HT1080 (cell line): Measurements from ENCODE around the gene ZAR1. TPM values are rescaled to one million over a fixed set of nuclear protein-coding genes. Genes with fewer than 3 reads are reported as not detected.

ENCODE experiments used
- DNase-seq: peaks from one replicate; pipeline ENCODE4 v3.0.0-alpha.2; 2015; ENCODE audit warnings: low read depth
- total RNA-seq: library from RNA; depleted of rRNA; stranded (reverse); fragments of >200 nt; shearing (Covaris generic); gene quantifications from 2 replicates; pipeline ENCODE4 v1.2.3, GENCODE V29; 2014

Gene ZAR1
- total RNA-seq, 1 experiment from 2014 or later = not detected

- DNase-seq = no peak
Observed at GRCh38 chr4:48490680-48491513, 845 bp downstream of the ZAR1 start.

DNA sequence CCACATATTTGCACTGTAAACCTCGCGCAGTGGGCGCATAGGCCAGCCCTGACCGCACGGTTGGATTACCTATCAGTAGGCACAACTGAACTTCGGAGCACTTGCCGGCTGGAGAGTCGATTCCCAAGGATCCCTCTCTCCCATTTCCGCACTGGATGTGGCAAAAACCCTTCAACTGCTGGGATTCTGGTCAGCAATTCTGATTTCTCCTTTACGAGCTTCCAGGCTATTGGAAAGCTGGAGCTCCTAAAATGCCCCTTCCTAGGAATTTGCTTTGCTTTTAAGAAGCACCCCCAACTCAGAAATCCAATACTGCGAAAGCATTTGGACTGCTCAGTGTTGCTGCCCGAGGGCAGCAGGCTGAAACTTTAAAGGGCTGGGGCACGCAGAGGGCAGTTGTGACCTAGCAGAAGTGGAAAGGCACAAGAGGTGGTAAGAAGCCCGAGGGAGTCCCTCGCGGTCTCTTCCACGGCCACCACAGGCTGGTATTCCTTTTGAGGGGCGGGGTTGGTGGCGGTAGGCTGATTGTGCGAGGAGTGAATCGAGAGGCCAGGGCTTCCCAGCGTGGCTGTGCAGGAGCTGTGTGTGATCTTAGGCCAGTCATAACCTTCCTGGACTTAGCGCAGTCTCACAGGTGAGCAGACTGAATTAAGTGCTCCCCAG is 1.6 kb downstream of the ZAR1 start:
- no peak for DNase-seq

DNA sequence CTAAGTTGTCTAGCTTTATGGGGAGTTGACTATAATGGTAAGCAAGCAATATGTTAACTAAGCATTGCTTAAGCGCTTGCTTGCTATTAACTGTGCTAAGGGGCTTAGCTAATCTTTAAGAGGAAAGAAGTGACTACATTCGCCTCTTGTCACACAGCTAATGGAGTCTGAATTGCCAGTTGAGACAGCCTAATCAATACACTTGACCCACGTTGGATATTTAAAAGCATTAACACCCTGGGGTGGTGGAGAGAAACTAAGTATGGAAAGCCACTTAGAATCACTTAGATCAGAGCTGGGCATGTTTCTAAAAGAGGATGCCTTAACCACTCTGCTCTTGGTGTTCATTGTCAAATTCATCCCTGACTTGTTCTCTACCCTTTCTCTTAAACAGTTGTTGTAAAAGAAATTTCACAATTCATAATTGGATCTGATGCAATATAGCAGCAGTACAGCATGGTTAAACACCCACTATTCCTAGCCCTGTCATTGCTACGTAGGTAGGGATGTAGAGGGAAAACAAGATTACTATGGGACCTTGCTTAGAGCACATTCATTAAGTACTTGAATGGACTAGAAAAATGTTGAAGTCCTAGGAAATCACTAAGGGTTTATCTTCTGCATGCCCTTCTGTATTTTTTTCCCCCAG is 3.5 kb downstream of the ZAR1 start:
- DNase-seq = no peak

DNA sequence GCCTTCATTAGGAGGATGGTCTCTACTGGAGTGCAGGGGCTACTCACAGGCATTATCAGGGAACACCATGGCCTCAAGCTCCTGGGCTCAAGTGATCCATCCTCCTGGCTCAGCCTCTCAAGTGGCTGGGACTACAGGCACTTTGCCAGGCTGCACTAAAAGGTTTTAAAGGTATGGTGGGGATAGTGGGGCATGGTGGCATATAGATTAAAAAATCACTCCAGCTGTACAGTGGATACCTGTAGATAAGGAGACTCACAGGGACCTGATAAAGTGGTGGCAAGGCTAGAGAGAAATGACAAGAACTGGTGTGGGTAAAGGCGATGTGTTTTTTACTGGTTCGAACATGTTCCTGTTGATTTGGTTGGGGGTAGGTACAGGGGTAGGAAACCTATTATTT is 5.9 kb downstream of the ZAR1 start:
- DNase-seq = no peak

GRCh38 chr4:48498895-48499294 is 8.8 kb downstream of the ZAR1 start:
- DNase-seq = no peak

- no peak for DNase-seq
Observed at GRCh38 chr4:48499551-48500066, 9.6 kb downstream of the ZAR1 start.

- DNase-seq = no peak
Observed at GRCh38 chr4:48503233-48504025, 13.4 kb downstream of the ZAR1 start.

DNA sequence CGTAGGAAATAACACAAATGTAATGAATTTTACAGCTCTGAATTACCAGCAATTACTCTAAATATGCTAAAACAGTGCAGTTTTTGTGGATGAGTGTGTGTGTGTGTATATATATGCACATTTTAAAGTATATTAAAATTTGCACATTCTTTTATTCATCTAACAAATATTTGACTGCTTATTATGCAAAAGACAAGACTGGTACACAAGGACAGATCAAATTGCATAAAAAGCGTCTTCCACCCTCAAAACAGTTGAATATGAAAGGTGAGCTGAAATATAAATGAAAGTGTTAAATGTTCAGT is 13.9 kb downstream of the ZAR1 start:
- DNase-seq = no peak

- no peak for DNase-seq
Observed at GRCh38 chr4:48504352-48504751, 14.3 kb downstream of the ZAR1 start.

GRCh38 chr4:48506716-48507115 is 16.7 kb downstream of the ZAR1 start:
- DNase-seq = no peak

DNA sequence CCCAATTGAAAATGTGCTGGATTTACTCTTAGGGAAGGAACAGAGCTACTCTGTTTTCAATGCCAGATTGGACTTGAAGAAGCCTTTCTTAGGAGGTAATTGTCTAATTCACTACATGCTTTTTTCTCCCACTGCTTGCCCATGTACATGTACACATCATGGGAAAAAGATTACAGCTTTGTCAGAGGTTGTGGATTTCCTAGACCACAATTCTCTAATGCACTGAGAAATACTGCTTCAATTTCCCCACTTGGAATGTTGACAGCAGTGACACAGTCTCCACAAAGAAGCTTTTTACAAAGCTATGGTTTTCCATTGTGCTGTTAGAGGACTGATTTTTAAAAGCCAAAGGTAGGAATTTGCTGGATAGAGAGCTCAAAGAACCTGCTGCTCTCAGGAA is 19.5 kb downstream of the ZAR1 start:
- DNase-seq = no peak

GRCh38 chr4:48518143-48518542 is 28.1 kb downstream of the ZAR1 start:
- DNase-seq = no peak

DNA sequence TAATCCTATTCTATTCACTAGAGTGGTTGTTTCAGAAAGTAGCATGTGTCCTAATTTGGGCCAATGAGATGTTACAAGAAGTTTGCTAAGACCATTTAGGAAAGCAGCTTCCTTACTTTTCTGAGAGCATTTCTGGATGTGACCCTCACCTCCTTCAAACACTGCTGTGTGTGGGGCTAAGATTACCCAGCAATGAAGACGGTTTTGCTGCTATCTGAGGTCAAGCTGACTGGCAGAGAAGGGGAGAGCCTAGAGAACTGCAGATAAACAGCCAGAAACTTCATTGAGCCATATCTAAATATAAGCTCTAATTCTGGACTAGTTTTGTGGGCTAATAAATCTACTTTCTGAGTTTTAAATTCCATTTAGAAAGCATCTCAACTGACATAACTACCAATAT is 36.4 kb downstream of the ZAR1 start:
- DNase-seq = no peak

GRCh38 chr4:48538358-48538757 is 48.3 kb downstream of the ZAR1 start:
- no peak for DNase-seq

- DNase-seq = no peak
Observed at GRCh38 chr4:48539597-48539996, 49.5 kb downstream of the ZAR1 start.

DNA sequence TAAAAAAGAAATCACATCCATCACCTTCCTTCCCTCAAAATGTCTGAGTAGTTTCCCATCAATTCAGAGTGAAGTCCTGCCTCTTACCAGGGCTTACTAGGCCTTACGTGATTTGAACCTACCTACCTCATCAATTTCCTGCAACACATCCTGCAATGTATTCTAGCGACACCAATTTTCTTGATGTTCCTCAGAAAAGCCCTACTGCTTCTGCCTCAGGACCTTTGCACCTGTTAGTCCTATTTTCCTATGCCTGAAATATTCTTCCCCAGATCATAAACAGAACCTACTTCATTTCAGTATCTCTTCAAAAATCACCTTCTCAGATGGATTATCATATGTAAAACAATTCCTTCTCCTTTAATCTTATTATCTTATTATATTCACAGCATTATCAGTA is 52.8 kb downstream of the ZAR1 start:
- no peak for DNase-seq

GRCh38 chr4:48543796-48544195 is 53.7 kb downstream of the ZAR1 start:
- no peak for DNase-seq
